Glomerular endothelial cell (primary cell): ENCODE results near the gene ANO10. TPM values are rescaled to one million over a fixed set of nuclear protein-coding genes. Genes with fewer than 3 reads are reported as not detected.
"Not testable (repeated sequence)": the region's sequence is repeated elsewhere in the genome, so short reads cannot be mapped to it uniquely, and the experiment has no call there.

Source experiments
- DNase-seq: peaks from one replicate; pipeline ENCODE4 v3.0.0-alpha.2; 2011; ENCODE audit warnings: low read depth, low spot score; ENCODE audit errors: extremely low read depth
- total RNA-seq: library from RNA; depleted of rRNA; stranded (reverse); fragments of >200 nt; gene quantifications from 2 replicates; pipeline ENCODE4 v1.2.3, GENCODE V29; 2015

Gene ANO10, protein sequence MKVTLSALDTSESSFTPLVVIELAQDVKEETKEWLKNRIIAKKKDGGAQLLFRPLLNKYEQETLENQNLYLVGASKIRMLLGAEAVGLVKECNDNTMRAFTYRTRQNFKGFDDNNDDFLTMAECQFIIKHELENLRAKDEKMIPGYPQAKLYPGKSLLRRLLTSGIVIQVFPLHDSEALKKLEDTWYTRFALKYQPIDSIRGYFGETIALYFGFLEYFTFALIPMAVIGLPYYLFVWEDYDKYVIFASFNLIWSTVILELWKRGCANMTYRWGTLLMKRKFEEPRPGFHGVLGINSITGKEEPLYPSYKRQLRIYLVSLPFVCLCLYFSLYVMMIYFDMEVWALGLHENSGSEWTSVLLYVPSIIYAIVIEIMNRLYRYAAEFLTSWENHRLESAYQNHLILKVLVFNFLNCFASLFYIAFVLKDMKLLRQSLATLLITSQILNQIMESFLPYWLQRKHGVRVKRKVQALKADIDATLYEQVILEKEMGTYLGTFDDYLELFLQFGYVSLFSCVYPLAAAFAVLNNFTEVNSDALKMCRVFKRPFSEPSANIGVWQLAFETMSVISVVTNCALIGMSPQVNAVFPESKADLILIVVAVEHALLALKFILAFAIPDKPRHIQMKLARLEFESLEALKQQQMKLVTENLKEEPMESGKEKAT
- total RNA-seq, result 53.0 and 77.0 TPM in 2 replicates

DNA sequence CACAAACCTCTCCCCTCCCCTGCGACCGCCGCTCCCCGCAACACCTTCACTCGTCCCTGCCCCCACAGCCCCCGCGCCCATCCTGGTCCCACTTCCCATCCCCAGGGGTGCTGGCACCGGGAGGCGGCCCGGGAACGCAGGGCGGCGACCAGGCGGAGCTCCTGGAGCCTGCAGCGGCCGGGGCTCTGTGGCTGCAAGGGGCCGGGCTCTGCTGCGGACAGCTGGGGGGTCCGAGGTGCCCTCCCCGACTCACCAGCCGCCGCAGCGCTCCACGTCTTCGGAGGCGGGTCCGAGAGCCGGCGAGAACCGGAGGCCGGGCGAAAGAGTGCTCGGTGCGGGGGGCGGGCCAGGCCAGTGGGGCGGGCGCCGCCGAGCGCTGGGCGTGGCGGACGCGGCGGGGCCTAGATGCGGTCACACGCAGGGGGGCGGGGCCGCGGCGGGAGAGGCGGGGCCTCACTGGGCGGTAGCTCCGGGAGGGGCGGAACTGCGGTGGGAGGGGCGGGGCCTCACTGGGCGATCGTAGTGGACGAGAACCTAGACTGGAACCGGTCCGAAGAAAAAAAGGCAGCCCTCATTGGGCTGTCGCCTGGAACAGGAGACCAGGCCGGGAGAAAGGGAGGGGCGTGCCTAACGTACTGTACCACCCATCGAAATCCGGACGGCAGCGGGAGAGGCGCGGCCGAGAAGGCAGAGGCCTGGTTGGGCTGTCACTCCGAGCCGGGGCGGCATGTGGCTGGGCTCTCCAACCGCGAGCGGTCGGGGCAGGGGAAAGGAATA lies at the start of gene ANO10:
ANO10 (minus strand) TSS at position 356 of the 777 bp plus-strand sequence. CDS start 16,159 bp downstream, outside the sequence.
- peak; percentile 90 for DNase-seq

DNA sequence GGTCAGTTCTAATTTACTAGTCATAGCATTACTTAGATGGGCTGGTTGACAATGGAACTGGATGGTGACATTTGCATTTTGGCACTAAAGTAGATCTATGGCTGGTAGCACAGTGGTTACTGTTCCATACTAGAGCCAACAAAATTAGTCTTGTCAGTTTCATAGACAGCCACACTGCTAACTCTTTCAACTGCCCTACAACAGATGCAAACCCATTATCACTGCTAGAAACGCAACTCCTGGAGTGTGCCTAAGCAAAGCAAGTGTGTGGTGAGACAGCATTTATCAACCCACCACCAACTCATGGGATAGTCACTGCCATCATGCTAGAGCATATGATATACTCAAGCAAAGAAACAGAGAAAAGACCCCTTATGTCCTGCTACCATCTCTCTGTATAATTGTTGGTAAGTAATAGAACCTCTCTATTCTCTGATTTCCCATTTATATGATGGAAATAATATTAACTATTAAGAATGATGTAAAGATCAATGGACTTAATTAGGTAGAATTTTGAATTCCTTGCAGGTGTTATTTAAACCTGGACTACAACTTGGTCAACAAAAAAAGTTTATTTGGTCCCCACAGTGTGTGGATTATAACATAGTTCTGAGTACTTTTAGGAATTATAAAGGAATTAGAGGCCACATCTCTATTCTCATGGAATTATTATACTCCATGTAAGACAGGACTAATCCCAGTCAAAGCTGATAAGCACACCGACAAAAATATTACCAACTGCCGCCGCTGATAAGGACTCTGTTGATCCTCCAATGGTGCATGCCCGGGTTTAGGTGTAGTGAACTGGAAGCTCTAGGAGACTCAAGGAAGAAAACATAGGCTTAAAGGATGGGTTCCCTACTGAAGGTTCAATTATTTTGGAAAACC lies 49.1 kb upstream of the ANO10 start:
- no peak for DNase-seq

DNA sequence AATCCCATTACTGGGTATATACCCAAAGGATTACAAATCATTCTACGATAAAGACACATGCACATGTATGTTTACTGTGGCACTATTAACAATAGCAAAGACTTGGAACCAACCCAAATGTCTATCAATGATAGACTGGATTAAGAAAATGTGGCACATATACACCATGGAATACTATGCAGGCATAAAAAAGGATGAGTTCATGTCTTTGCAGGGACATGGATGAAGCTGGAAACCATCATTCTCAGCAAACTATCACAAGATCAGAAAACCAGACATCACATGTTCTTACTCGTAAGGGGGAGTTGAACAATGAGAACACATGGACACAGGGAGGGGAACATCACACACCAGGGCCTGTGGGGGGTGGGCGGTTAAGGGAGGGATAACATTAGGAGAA lies 43.2 kb upstream of the ANO10 start:
- not testable (repeated sequence) for DNase-seq

DNA sequence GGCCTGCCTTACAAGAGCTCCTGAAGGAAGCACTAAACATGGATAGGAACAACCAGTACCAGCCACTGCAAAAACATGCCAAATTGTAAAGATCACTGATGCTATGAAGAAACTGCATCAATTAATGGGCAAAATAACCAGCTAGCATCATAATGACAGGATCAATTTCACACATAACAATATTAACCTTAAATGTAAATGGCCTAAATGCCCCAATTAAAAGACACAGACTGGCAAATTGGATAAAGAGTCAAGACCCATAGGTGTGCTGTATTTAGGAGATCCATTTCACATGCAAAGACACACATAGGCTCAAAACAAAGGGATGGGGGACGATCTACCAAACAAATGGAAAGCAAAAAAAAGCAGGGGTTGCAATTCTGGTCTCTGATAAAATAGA lies 39.6 kb upstream of the ANO10 start:
- DNase-seq, result not testable (repeated sequence)

DNA sequence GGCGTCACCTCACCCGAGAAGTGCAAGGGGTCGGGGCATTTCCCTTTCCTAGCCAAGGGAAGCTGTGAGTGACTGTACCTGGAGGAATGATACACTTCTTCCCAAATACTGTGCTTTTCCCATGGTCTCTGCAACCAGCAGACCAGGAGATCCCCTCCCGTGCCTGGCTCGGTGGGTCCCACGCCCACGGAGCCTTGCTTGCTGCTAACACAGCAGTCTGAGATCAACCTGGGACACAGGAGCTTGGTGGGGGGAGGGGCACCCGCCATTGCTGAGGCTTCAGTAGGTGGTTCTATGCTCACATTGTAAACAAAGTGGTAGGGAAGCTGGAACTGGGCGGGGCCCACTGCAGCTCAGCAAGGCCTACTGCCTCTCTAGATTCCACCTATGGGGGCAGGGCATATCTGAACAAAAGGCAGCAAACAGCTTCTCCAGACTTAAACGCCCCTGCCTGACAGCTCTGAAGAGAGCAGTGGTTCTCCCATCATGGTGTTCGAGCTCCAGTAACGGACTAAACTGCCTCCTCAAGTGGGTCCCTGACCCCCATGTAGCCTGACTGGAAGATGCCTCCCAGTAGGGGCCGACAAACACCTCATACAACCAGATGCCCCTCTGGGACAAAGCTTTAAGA lies 37.6 kb upstream of the ANO10 start:
- no peak for DNase-seq

DNA sequence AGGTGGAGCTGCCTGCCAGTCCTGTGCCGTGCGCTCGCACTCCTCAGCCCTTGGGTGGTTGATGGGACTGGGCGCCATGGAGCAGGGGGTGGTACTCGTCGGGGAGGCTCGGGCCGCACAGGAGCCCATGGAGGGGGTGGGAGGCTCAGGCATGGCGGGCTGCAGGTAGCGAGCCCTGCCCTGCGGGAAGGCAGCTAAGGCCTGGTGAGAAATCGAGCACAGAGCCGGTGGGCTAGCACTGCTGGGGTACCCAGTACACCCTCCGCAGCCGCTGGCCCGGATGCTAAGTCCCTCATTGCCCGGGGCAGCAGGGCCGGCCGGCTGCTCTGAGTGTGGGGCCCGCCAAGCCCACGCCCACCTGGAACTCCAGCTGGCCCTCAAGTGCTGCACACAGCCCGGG lies 34.6 kb upstream of the ANO10 start:
- DNase-seq, result not testable (repeated sequence)

DNA sequence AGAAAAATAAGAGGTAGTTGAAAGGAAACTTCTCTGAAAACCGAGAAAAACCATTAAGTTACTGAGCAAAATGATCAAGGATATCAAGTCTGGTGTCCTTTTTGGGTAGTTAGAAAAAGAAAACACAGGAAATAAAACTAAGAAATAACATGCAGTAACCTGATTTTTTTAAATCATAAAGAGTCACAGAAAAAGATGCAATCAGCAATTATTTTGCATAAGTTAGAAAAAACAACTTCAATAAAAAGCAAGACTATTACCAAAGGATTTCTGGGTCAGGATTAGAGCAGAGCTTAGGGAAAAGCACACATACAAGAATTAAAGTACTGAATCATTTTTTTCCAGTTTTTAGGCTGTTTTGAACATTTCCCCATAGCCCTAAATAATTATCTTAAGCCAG lies 28.5 kb upstream of the ANO10 start:
- no peak for DNase-seq

DNA sequence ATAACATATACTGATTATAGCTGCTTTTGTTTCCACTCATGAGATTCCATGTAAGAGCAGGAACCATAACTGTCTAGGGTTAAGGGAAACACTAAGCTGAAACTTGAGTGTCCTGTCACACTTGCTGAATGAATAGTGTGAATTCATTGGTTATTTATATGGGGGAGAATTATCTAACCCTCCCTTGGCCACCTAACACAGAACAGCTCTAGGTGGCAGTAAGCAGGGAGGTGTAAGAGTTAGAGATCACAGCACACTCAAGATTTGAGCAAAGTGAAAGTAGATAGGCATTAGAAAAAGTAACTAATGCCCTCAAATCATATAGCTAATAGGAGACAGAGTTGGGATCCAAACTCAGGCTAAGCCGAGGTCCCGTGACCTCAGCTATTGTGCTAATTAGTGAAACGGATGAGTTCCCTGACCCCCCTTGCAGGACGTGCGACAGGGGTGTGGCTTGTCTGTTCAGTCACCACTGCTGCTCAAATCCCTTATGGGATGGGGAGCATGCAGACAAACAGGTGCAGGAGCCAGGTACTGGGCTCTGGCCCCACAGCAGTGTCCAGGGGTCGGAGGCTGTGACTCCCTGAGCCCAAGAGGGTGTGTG lies 27.7 kb upstream of the ANO10 start:
- DNase-seq, result no peak

DNA sequence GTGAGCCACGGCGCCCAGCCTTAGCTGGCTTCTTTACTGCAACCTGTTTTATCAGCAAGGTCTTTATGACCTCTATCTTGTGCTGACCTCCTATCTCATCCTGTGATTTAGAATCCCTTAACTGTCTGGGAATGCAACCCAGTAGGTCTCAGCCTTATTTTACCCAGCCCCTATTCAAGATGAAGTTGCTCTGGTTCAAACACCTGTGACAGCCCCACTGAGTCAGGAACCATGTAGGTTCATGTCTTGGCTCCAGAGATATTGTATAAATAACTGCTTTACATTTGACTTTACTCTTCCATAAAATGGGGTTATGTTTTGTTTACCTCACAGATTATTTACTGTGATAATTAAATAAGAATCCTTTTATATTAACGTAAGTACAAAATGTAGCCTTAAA lies 27.1 kb upstream of the ANO10 start:
- no peak for DNase-seq

DNA sequence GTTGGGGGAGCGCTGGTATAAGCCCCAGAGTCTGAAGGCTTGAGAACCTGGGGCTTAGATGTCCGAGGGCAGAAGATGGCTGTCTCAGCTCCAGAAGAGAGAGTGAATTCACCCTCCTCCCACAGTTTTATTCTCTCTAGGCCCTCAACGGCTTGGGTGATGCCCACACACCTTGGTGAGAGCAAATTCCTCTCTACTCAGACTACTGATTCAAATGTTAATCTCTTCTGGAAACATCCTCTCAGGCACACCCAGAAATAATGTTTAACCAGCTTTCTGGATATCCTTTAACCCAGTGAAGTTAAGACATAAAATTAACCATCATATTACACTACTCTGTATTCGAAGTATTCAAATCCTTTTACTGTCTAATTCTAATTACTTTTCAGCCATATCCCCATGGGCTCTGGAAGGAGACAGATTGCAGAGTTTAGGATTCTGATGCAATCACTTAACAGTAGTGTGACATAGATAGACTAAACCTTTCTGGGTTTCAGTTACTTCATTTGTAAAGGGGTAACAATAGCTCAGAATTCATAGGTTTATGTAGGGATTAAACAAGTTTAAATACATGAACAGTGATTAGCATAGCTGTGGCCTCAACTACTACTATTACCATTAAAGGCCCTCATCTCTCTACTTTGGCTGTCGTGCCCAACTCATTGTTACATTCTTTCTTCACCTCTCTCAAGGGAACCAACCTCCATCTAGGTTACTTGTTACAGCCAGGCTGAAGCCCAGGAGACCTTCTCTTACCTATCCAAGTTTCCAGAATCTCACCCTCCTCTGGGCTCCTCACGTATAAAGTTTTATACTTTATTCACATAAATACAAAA lies 25.7 kb upstream of the ANO10 start:
- no peak for DNase-seq

DNA sequence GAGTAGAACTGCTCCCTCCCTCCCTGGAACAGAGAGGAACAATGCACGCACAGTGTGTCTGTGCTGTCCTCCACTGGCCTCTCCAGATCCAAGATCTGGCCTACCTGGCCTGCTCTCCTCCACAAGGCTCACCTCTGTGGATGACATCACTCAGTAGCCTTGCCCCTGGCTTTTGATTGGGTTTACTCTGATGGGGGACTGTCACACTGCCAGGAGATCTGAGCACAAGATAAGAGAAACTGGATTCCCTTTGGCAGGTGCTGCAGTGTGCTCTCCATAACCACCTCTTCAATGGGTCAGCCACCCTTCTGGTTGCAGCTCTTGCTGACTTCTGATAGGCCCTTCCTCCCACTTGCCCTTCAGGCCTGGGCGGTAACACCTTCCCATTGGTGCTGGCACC lies 22.6 kb upstream of the ANO10 start:
- DNase-seq, result no peak

DNA sequence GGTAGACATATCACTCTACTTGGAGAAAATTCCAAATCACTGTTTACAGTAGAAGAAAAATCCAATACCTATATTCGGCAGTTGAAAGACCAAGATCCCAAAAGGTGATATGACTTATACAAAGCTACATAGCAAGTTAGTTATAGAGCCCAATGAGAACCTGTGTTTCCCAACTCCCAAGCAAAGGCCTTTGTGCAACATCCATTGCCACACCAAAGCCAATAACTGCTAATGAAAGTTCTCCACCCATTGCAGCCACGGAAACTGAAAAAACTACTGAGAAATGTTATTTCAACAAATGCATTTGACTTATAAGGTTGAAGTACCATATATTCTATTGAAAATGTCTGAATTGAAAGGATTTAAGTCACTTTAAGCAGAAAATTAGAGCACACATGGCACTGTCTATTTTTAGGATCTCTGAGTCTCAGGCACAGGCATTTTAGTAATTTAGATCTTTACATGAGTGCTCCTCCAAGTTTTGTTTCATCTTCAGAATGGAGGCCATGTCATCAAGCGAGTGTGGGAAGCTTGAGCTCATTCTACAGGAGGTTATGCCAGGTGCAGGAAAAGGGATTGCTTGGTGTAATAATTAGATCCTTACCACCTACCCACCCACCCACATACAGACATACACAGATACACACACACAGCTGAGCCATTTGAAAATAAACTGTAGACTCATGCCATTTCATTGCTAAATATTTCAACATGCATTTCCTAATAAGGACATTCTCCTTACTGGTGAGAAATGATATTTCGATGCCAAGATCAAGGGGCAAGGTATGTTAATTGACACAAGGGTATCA lies 19.7 kb upstream of the ANO10 start:
- no peak for DNase-seq

DNA sequence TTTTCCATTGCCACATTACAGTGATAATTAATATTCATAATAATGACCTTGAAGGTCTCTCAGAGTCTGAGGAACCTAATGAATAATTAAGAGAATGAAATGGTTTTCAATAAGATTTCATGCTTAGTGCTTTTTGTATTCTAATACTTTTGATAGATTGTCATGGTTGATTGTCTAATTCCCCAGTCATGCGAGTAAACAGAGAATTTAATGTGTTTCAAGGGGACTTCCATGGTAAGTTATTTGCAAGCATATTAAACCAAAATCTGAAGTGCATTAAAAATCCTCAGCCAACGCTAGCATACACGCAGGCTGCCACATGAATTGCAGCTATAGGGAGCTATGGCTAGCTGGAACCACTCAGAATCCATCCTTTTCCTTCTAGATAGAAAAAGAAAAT lies 18.9 kb upstream of the ANO10 start:
- no peak for DNase-seq

DNA sequence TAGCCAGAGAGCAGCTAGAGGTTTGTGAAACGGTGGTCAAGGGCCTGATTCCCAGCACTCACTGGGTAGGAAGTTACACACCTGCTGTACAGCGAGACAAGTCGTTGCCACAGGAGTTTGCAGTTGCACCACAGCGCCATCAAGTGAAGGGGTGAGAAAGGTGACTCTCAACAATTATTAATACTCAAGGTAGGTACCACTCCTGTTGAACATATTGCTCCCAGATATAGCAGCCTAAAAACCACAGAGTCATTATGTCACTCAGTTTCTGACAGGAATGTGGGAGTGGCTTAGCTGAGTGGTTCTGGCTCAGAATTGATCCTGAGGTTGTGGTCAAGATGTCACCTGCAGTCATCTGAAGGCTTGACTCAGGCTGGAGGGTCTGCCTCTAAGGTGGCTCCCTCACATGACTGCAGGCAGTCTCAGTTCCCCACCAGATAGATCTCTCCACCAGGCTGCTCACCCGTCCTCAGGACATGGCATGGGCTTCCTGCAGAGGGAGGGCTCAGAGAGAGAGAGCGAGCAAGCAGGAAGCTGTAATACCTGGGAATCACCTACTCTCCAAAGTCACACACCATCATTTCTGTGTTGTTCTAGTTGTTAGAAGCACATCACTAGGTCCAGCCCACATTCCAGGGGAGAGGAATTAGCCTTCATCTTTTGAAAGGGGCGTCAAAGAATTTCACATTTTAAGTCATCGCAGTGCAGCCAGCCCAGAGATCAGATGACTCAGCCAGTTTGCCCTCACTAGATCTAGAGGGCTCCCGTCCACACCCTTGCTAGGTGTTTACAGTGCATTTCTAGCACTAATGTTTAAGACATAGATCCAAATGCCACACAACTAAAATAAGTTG lies 17.0 kb upstream of the ANO10 start:
- no peak for DNase-seq

DNA sequence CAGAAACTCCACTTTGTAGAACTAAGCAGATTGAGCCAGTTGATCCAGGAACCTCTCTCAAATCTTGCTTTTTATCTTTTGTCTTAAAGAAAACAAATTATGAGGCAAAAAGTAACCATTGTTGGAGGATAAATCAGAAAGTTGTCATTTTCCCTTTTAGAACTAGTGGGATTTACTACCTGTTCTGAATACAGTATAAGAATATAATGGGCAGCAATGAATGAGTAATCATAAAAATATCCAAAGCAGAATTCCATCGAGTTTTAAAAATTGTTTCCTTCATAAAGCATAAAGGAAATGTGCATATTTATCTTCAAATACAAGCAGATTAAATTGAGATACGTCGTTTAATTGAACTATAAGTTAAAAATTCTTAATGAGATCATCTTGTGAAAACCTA lies 15.9 kb upstream of the ANO10 start:
- DNase-seq, result no peak

DNA sequence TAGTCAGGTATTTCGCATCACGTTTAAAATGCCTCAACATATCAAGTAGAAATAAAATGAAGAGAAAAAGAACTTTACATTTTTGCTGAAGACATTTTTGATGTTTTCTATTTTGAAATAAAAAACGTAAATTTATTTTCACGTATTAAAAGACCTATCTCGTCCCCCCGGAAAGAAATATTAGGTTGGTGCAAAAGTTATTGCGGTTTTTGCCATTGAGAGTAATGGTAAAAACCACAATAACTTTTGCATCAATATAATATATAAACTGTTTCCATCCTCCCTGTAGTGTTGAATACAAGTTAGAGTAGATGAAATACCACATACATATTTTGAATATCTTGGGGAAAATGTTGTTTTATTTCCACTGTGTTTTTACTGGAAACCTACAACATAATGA lies 11.2 kb upstream of the ANO10 start:
- DNase-seq, result no peak

DNA sequence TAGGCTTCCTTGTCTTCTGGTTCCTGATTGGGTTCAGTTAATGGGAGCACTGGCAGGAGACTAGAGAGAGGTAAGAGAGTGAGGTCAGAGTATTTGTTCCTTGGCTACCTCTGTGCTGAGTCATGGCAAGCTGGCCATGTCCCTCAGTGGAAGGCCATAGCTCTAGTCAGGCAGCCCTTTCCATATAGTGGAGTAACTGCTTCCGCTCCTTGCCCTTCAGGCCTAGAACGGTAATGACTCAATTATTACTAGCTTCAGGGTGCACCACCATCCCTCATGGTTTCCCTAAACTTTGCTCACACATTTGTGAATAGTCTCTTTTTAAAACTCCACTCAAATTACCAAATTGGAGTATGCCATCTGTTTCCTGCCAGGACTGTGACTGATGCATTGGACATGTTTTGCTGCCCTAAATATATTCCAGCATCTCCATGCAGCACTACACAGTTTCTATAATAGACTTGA lies 10.5 kb upstream of the ANO10 start:
- peak; percentile 65 for DNase-seq
